Posterior vena cava (tissue), 2 donors: Measurements from ENCODE around the gene POLA1. TPM values are rescaled to one million over a fixed set of nuclear protein-coding genes. Genes with fewer than 3 reads are reported as not detected.

ENCODE experiments used
- DNase-seq: peaks from one replicate; pipeline ENCODE4 v3.0.0-alpha.2; 2020; ENCODE audit warnings: low spot score
- intact Hi-C, 2 donors: fragments of 100-400 bp; cut with DNase I; formaldehyde crosslinking; loops; one replicate each; pipeline versions ENCODE4 v1.14.1 to v1.14.2; 2022 to 2023
- total RNA-seq, 2 donors: library from RNA; stranded (reverse); fragmentation: NEBNext Ultra II Directional; extraction: Animal tissue kit (Norgen Biotek cat#: 25700); gene quantifications; one replicate each; pipeline ENCODE4 v1.2.1, GENCODE V29; 2021
- donor health status: DM: yes; HTN: yes; CAD: no.
- donor health status: DM: yes; HTN: yes; CAD: no.

The POLA1 gene
- total RNA-seq, 2 donors from 2014 or later: 10.4 to 12.1 TPM

DNA sequence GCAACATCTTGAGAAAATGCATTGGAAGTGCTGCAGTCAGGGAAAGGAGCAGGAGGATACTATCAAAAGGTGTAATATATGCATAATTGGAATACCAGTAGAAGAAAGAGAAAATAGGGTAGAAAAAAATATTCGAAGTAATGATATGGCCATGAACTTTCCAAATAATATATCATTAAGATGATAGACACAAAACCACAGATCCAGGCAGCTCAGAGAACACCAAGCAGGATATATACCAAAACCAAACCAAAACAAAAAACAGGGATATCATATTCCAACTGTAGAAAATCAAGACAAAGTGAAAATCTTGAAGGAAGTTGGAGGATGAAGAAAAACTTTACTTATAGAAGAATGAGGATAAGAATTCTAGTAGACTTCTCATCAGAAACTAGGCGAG is 9.7 kb upstream of the POLA1 start:
- intact Hi-C loops: no loop called here
- no peak for DNase-seq

DNA sequence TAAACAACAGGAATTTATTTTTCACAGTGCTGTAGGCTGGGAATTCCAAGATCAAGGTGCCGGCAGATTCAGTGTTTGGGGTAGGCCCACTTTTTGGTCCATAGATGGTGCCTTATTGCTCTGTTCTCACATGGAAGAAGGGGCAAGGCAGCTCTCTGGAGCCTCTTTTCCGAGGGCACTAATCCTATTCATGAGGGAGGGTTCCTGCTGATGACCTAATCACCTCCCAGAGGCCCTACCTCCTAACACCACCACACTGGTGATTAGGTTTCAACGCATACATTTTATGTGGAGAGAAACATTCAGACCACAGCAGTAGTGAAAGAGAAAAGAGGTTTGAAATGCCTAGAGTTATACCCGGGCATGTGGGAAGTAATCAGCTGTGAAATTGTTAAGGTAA is 1.4 kb upstream of the POLA1 start:
- no peak for DNase-seq
- intact Hi-C loops: no loop called here

DNA sequence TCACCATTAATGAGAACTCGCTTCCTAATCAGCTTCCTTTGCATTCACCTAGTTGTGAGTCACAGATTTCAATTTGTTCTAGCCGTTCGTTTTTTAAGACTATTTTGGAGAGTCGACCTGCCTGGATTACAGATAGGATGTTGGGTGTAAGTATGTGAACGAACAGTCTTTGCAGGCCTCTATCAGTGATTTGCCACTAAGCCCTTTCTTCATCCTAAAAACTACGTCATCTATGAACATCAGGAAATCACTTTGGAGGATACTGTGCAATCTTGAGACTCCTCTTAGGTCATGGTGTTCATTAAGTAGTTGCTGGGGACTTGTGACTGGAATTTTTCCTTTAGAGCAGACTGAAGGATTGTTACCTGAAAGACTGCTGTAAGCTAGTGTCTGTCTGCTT is 1.1 kb downstream of the POLA1 start:
- no peak for DNase-seq
- intact Hi-C loops: no loop called here

DNA sequence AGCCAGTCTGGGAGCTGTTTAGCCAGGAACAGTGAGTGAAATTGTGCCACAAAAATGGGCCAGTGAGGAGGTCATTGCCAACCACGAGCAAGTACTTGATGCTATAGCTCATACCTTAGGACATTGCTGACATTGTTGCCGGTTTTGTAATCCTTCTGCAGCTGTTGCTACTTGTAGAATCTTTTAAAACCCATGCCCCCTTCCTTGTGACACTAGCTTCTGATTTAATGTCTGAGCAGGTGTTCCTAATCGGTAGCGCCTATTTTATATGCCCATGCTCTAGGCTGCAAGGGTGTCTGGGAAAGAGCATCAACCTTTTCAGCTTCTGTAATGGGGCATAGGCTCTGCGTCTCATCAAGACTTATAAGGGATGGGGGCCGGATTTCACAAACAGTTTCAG is 2.6 kb downstream of the POLA1 start:
- intact Hi-C loops: no loop called here
- DNase-seq: no peak

DNA sequence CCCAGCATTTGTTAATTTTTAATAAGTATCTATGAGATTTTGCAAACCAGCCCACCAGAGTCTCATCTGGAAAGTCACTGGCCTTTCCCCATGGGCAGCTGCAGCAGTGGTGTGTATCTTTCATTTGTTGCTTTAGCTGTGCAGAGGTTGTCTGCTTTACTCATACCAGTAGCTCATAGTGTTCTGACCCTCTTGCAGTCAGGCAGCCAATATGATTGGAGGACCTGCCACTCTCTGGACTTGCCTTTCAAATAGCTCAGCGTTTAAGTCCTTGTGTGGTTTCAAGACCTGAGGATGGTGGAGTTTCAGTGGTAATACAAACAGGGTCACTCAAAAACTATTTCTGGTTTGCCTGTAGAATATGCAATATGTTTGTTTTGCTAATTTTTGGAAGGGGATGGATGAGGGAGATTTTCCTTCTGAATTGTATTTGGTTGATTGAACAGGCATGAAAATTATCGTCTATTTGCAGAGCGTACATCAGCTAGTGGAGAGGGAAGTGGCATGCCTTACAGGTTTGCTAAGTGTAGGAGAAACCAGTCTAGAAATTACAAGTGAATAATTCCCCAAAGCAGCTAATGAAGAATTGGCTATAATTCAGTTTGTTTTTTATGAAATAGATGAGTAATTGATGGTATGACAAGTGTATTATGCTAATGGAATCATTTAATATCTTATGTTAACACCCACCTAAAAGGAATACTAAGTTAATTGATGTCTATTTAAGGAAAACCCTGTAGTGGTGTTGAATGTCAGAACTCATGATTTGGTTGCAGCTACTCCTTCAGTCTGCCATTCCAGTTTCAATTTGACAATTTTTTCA is 8.9 kb downstream of the POLA1 start:
- intact Hi-C loops: no loop called here
- no peak for DNase-seq

DNA sequence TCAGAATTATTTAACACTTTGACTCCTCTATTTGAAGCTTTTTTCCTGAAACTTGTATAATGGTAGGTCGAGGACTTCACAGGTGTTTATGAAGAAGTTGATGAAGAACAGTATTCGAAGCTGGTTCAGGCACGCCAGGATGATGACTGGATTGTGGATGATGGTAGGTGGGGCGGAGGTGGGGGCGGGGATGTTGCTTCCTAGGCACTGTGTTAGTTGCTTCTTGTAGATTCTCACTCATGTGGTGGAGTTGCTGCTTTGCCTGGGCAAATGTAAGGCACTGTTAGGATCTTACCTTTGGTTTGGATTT is 9.4 kb downstream of the POLA1 start:
- intact Hi-C loops: no loop called here
- DNase-seq: no peak

DNA sequence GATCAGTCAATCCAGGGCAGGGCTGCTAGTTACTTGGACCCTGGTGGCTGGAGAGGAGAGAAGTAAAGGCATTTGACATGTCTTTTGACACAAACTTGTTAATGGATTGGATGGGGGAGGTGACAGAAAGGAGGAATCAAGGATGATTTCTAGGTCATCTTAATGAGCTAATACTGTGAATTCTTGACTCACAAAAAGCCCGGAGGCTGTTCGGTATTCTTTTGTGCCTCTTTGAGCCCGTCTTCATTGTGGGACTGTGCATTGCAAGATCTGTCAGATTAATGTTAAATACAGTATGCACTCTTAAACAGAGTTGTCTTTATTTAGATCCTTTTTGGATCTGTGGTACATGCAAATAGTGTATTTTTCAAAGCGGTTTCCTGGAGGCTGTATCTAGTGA is 25.1 kb downstream of the POLA1 start:
- intact Hi-C loops: no loop called here
- no peak for DNase-seq

DNA sequence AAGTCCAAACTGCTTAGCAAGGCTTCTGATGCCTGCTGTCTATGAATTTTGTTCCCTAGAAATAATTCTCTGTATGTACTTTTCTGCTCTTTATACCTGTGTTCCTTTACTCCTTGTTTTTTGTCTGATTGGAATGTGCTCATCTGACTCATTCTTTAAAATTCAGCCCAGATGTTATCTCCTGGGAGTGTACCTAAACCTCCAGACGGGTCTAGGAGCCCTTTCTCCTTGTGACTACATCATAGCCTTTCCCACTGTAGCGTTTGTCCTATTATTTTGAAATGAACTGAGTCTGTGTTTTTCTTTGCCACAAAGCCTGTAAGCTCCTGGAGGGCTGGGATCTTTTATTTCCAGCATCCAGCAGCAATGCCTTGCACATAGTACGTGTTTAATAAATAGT is 26.3 kb downstream of the POLA1 start:
- intact Hi-C loops: no loop called here
- DNase-seq: no peak

DNA sequence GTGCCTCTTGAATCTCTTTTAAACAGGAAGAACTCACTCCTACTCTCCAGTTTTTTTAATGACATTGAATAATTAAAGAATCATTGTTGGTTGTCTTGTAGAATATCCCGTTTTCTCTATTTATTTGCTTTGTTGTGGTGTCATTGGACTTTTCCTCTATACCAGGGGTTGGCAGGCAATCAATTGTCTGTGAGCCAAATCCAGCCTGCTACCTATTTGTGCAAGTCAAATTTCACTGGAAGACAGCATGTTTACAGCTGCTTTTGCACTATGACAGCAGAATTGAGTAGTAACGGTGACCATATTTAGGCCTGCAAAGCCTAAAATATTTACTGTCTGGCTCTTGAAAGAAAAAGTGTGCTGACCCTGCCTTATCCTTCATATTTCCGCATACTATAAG is 34.8 kb downstream of the POLA1 start:
- intact Hi-C loops: no loop called here
- DNase-seq: no peak

DNA sequence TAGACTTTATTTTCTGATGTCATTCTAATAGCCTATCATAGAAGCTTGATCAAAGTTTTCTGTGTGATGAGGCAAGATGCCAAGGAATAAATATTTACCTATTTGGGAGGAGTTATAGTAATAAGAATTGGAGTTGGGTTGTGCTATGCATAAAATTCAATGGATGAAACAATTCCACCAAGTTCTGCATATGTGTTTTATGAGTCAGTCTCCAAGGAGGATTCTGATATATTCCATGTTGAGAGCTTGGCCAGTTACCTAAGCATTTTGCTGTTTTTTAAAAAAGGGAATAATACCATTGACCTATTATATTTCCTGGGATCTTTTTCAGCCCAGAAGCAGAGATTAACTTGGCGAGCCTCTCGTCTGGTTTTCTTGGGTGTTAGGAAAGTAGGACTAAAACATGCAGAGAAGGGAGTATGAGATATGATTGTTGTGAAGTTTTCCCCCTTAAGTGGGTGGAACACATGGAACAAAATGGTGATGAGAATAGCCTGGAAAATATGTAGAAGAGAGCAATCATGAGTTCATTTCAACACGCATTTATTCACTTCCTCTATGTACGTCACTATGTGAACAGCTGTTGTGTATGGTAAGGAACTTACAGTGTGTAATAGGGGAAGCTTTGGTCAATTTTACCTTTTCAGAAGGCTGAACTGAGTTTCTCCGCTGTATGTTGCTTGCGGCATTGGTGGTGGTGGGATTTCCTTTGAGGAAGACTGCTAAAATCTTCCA is 39.2 kb downstream of the POLA1 start:
- no peak for DNase-seq
- intact Hi-C loops: no loop called here

DNA sequence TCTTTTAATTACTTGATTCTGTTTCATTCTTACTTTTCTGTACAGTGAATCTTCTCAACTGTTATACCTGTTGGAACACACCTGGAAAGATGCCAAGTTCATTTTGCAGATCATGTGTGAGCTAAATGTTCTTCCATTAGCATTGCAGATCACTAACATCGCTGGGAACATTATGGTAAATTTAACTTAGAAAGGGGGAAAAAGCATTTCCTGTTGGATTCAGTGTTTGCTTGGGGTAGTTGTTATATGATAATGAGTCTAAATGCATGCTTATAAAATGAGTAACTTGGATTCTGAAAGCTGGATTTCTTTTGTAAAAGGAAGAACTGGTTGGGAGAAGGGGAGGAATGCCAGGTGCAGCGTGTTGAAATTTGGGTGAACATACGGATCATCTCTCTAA is 47.6 kb downstream of the POLA1 start:
- intact Hi-C loops: no loop called here
- no peak for DNase-seq

DNA sequence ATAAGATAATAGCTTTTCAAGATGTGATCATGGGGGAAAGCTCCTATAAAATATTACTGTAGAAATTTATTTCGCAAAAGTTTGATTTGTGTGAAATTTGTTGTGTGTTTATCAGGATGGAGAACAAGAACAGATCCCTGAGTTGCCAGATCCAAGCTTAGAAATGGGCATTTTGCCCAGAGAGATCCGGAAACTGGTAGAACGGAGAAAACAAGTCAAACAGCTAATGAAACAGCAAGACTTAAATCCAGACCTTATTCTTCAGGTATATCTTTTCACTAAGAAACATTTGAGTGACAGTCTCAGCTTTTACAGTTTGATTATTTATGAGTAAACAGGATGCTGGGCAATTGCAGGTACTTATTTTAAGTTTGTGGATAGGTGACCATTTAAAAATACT is 54.5 kb downstream of the POLA1 start:
- intact Hi-C loops: no loop called here
- no peak for DNase-seq

DNA sequence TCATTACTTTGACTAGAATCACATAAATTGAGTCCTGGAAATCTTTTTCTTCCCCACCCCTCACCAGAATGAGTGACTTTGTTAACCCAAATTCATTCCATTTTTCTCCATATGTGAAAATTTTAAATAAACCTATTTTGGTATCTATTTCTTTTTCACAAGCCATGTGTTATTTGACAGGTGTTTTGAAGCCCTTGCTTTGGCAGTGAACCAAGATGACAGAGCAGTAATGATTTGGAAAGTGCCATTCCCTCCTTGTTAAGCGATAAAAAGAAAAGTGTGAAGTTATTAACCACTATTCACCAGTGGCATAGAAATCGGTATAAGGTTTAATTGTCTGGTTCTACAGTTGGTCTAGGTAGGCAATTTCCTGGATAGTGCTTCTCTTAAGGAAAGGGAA is 66.1 kb downstream of the POLA1 start:
- intact Hi-C loops: no loop called here
- no peak for DNase-seq

DNA sequence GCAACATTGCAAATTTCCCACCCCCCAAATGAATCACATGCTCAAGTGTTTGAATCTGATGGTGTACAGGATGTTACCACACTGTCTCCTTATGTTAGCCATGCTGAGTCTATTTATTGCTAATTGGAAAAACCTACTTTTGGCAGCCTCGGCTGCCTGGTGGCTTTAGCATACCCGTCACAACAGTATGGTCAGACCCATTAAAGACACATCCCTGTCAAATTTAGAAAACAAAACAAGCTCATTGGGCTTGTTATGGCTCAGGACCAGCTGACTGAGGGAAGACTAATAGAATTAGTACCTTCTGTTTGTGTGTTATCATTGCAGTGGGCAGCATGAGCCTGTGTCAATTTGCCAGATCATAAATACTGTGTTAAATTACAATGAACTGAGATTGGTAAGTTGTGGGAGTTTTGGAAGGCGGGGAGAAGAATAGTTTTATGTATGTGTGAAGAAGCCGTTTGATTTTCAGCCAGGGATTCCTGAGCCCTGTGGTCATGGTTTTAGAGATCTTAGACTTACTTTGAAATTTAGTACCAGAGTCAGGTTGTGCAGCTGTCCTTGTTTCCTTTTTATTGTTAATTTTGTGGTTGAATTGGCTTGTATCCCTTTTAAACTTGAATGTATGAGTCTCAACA is 66.8 kb downstream of the POLA1 start:
- no peak for DNase-seq
- intact Hi-C loops: no loop called here

DNA sequence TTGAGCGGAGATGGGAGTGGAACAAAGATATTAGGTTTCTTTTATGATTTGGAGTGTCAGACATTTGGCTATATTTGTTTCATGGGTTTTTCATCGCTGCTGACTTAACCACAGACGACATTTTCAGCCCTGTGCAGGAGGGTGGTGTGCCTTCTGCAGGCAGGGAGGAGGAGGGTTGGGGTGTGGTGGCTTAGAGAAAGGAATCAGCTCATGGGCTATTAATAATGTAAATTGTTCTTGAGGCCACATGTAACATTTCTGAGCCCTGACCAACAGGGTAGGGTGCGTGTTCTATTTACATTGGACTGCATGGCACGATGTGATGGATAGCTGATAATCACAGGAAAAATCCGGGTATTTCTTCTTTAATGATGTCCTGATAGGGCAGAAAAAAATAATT is 67.6 kb downstream of the POLA1 start:
- intact Hi-C loops: no loop called here
- DNase-seq: no peak

DNA sequence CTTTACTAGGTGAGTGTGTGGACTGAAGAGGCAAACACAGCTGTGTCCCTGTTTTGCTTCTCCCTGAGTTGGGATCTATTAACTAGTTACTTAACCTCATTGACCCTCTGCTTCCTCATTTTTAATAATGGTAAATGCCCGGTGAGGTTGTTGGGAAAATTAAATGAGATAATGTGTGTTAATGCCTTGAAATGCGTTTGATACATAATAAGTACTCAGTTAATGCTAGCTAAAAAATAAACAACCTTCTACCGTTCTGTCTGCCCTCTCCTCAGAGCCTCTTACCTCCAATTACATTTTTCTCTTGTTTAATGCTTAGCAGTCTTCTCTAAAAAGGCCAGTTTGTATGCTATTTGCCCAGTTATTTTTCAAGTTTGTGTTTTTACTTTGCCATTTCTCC is 70.3 kb downstream of the POLA1 start:
- DNase-seq: no peak
- intact Hi-C loops: no loop called here

DNA sequence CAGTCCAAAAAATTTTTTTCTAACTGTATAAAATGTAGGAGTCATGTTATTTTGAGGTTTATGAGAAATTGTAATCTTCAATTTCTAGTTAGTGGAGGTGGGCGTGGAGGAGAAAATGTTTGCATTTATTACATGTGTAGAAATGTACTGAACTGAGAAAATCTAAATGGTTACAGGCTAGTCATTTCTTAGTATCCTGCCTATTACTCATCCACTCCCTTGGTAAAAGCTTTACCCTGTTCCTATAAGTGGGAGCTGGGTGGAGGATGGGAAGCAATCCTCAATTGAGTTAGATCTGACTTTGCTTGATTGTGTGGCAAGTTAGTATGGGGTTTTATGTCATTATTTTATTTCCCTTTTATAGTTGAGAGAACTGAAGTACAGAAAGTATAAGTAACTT is 73.8 kb downstream of the POLA1 start:
- intact Hi-C loops: no loop called here

DNA sequence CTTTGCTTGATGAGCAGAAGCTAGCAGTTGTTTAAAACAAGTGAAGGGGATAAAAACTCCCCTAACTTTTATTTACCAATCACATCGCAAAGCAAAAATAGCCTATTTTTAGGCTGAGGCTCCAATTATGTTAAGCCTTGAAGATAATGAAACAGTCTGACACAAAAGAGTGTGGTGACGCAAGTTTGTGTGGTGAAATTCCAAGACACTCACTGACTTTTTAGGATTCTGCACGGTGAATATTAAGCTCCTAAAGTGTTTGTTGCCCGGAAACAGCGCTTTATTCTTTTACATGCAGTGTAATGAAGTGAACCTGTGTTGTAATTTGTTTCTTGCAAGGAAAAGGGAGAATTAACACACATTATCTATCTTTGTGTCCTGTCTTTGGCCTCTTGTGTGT is 74.8 kb downstream of the POLA1 start:
- no peak for DNase-seq
- intact Hi-C loops: no loop called here

More for the DNA sequence above, 73.8 kb downstream of the POLA1 start:
- no peak for DNase-seq

DNA sequence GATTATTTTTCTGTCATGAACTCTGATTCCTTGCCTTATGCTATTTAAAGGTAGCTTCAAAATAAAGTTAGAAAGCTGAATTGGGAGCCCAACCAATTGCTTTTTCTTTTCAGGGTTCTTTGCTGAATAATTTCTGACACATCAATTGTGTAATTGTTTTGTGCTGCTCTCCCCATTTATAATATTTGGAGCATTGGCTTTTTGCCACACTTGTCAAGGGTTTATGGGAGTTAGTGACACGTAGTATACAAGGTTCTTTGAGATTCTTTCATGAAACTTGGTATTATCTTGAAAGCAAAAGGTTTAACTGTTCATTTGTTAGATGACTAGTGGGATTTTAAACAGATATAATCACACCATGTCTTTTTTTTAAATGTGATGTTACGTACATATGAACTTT is 80.9 kb downstream of the POLA1 start:
- no peak for DNase-seq
- intact Hi-C loops: no loop called here

DNA sequence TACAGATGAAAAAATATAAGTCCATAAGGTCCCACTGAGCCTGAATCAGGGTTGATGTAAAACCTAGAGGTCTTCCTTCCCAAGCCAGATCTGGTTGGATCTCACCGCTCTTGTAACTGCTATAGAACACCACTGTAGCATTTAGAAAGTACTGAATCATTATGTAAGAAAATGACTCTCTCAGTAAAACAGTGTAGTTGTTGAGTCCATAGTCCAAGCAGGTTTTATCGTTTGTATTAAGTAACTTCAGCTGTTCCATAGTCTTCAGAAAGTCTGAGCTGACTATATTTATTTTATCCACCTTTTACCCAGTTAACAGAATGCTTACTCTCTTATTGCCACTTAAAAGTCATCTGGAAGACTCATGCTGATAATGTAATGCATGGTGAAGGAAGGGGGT is 82.2 kb downstream of the POLA1 start:
- no peak for DNase-seq
- intact Hi-C loops: no loop called here

DNA sequence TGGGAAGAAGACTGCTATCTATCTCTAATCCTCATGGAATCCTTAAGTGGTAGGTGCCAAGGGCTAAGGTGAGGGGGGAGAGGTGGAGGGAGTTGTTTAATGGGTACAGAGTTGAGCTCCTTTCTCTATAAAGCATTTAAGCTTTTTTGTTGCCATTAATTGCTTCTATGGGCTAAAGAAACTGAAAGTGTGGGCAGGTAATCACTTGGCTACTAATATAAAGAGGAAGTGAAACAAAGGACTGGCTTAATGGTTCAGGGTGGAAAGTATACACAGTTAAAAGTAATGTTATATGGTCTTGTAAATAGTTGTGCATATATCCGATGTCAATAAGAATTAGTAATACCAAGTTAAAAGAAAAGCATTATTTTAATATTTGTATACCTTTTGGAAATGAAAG is 83.9 kb downstream of the POLA1 start:
- DNase-seq: no peak
- intact Hi-C loops: no loop called here
